Stomach smooth muscle (tissue), 2 donors: Measurements from ENCODE around the gene TRA2B.

Source experiments
- H3K27ac ChIP-seq: one replicate; pipeline ENCODE4 v1.7.0; 2013; ENCODE audit warnings: mild to moderate bottlenecking, low read length, inconsistent platforms
- H3K27me3 ChIP-seq, 2 donors: one replicate each; pipeline ENCODE4 v1.7.0; 2013; ENCODE audit warnings: low read length in 2 of 2; ENCODE audit not compliant: insufficient read depth in 2 of 2, control insufficient read depth in 1 of 2
- H3K36me3 ChIP-seq, 2 donors: one replicate each; pipeline ENCODE4 v1.7.0; 2013; ENCODE audit warnings: low read length in 2 of 2; ENCODE audit not compliant: control insufficient read depth in 2 of 2, insufficient read depth in 2 of 2
- H3K4me1 ChIP-seq: one replicate; pipeline ENCODE4 v1.7.0; 2013; ENCODE audit warnings: low read length; ENCODE audit not compliant: control insufficient read depth, insufficient read depth
- H3K4me3 ChIP-seq, 2 donors: one replicate each; pipeline ENCODE4 v1.7.0; 2013; ENCODE audit warnings: low read length in 2 of 2
- H3K9ac ChIP-seq, 2 donors: one replicate each; pipeline ENCODE4 v1.7.0; 2013; ENCODE audit warnings: low read length in 2 of 2, mild to moderate bottlenecking in 1 of 2
- H3K9me3 ChIP-seq, 2 donors: one replicate each; pipeline ENCODE4 v1.7.0; 2013; ENCODE audit warnings: low read length in 2 of 2; ENCODE audit not compliant: control insufficient read depth in 2 of 2
- donor health status: healthy.
- donor health status: Pancreatic carcinoma.

Gene TRA2B

DNA sequence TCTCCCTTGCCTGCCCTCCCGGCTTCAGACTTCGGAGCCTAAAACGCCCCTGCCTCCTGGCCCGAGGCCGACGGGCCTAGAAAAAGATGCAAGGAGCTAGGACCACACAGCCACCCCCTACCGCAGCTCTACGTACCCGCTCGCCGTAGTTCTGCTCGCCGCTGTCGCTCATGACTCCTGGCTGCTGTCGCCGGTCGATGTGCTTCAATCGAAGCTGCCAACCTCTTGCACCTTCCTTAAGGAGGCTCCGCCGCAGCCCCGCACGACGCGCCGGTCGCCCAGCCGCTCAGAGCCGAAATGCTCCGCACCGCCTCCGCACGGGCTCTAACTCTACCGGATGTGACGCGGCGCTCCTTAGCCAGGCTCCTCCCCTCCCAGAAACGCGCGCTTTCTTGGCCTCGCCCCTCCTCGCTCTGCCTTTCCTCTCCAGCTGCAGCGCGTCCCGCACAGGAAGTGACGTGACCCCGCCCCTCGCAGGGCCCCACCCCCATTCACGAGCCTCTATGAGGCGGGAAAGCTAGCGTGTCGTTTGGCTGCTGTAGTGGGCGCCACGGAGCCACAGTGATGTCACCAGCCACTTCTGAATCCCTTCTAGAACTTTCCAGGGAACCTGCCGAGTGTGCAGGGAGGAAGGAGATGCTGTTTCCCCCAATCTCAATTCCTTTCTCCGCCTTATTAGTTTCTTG is at the start of gene TRA2B:
Gene TRA2B, minus strand, starts transcription at position 326 of the 686 bp plus-strand sequence. Its CDS starts 154 bp downstream, at position 172.
- peak within 1 kb of the TSS; percentile 100 for H3K27ac ChIP-seq
- H3K9ac ChIP-seq, result peak within 1 kb of the TSS; percentile 100
- peak within 1 kb of the TSS; percentile 88 to 100 for H3K4me3 ChIP-seq
- peaks cover 5% of the 10 kb centered on the region for H3K4me1 ChIP-seq
- H3K27me3 ChIP-seq, result no peaks in the 10 kb centered on the region
- H3K9me3 ChIP-seq, result no peaks in the 10 kb centered on the region
- H3K36me3 ChIP-seq, result no peaks in the 10 kb centered on the region

DNA sequence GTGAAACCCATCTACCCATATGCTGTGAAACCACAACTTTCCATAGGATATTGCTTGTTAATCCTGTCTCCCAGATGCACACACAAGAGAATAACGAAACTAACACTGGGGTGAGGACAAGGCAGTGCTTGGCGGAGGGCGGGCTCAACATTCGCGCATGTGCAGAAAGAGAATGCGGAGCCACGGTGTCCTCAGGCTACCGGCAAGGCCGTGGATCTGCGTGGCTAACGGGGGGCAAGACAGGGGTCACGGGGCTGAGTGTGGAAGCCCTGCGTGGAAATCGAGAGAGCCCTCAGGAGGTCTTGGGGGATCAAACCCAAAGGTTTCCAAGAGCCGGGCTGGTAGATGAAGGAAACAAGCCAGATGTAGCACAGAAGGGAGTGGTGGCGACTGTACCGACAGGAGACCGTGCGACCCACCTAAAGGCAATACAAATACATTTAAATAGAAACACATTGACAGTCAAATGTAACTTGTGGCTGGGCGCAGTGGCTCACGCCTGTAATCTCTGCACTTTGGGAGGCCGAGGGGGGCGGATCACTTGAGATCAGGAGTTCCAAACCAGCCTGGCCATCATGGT is 48.5 kb upstream of the TRA2B start:
- Histone ChIP-seq H3K27ac (no peak overlapping the region), H3K4me3 (no peak overlapping the region)

DNA sequence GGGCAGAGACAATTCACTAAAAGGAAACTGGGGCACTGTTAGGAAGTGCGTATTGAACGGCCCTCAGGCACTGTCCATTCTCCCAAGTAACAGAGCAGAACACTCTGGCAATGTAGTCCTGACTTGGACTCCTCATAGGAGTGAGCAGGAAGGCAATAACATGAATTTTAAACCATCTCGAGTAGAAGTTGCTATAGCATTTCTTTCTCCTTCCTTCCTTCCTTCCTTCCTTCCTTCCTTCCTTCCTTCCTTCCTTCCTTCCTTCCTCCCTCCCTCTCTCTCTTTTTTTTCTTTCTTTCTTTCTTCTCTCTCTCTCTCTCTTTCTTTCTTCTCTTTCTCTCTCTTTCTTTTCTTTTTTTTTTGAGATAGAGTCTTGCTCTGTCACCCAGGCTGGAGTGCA is 46.4 kb upstream of the TRA2B start:
- Histone ChIP-seq H3K4me1 (no peaks in the 10 kb centered on the region), H3K9me3 (no peaks in the 10 kb centered on the region), H3K9ac (no peak overlapping the region), H3K27me3 (peaks cover 3 to 5% of the 10 kb centered on the region in 2 donors), H3K27ac (no peak overlapping the region), H3K36me3 (no peaks in the 10 kb centered on the region), H3K4me3 (no peak overlapping the region)

More for the DNA sequence above, 48.5 kb upstream of the TRA2B start:
- Histone ChIP-seq H3K9ac (no peak overlapping the region), H3K9me3 (no peaks in the 10 kb centered on the region), H3K4me1 (no peaks in the 10 kb centered on the region), H3K27me3 (peaks cover 3 to 5% of the 10 kb centered on the region in 2 donors), H3K36me3 (no peaks in the 10 kb centered on the region)

DNA sequence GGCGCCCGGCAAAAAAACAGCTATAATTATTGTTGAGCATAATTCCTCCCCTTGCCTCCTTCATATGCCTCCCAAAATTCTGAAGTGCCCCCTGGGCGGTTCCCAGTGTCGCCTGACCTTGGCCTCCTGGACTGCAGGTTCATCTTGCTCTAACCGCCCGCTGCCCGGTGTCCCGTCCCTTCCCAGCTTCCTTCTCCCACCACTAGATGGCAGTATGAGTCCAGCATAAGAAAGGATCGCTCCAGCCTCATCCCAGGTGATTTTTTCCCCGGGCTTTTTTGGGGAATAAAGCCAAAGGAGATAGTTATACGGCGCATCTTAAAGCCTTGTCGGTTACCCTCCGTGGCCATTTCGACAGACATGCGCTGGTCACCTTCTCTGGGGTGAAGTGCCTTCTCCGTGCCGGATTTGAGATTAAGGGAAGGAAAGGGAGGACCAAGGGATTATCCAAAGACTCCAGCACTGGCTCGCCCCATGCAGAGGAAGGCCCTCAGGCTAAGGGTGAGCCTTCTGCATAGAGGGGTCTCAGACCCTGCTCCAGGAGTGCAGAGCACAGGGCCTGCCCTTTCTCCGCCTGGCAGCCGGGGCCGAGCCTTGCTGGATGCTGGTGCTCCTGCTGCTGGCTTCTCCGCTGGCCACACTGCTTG is 45.8 kb upstream of the TRA2B start:
- H3K4me1 ChIP-seq, result no peaks in the 10 kb centered on the region
- H3K27me3 ChIP-seq, result peaks cover 3 to 5% of the 10 kb centered on the region in 2 donors
- no peak overlapping the region for H3K9ac ChIP-seq
- H3K4me3 ChIP-seq, result peak overlapping the region in 1 of 2 donors; percentile 47
- no peaks in the 10 kb centered on the region for H3K36me3 ChIP-seq
- no peak overlapping the region for H3K27ac ChIP-seq
- no peaks in the 10 kb centered on the region for H3K9me3 ChIP-seq

DNA sequence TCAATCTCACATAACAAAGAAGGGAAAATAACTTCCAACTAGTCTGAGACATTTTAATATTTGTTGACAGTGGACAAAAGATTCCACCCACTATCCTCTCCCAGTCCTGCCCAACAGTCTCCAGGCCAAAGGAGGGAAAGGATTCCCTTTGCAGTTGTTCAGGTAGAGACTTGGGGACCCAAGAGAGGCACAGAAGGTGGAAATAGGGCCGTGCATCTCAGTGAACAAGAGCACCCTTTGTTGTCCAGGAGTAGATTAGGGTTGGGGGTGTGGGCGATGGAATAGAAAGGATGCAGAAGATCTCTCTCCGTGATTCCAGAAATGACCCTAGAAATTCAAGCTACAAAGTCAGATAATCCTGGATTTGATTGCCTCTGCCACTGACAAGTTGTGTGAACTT is 44.8 kb upstream of the TRA2B start:
- Histone ChIP-seq H3K4me1 (no peaks in the 10 kb centered on the region), H3K27ac (no peak overlapping the region), H3K36me3 (no peaks in the 10 kb centered on the region)

DNA sequence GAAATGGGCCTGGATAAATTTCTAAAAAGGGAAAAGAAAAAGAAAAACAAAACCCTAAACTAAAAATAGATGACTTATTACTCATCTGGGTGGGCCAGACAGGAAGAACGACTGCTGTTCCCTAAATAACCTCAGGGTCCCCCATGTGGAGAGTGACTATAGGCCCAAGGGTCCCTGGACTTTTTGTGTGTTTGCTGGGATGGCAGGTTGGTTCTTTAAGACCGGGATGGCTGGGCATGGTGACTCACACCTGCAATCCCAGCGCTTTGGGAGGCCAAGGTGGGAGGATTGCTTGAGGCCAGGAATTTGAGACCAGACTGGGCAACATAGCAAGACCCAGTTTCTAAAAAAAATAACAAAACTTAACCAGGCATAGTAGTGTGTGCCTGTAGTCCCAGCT is 43.8 kb upstream of the TRA2B start:
- Histone ChIP-seq H3K27me3 (peaks cover 3 to 5% of the 10 kb centered on the region in 2 donors), H3K4me1 (no peaks in the 10 kb centered on the region), H3K4me3 (no peak overlapping the region), H3K9ac (no peak overlapping the region), H3K36me3 (no peaks in the 10 kb centered on the region), H3K9me3 (no peaks in the 10 kb centered on the region), H3K27ac (no peak overlapping the region)

More for the DNA sequence above, 44.8 kb upstream of the TRA2B start:
- Histone ChIP-seq H3K9ac (no peak overlapping the region), H3K4me3 (no peak overlapping the region), H3K27me3 (peaks cover 3 to 5% of the 10 kb centered on the region in 2 donors), H3K9me3 (no peaks in the 10 kb centered on the region)

DNA sequence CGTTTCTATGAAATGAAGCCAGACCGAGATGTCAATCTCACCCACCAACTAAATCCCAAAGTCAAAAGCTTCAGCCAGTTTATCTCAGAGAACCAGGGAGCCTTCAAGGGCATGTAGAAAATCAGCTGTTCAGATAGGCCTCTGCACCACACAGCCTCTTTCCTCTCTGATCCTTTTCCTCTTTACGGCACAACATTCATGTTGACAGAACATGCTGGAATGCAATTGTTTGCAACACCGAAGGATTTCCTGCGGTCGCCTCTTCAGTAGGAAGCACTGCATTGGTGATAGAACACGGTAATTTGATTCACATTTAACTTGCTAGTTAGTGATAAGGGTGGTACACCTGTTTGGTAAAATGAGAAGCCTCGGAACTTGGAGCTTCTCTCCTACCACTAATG is 41.9 kb upstream of the TRA2B start:
- Histone ChIP-seq H3K9ac (no peak overlapping the region), H3K4me3 (no peak overlapping the region), H3K36me3 (no peaks in the 10 kb centered on the region), H3K27me3 (peaks cover 3 to 5% of the 10 kb centered on the region in 2 donors), H3K4me1 (no peaks in the 10 kb centered on the region), H3K9me3 (no peaks in the 10 kb centered on the region), H3K27ac (no peak overlapping the region)

DNA sequence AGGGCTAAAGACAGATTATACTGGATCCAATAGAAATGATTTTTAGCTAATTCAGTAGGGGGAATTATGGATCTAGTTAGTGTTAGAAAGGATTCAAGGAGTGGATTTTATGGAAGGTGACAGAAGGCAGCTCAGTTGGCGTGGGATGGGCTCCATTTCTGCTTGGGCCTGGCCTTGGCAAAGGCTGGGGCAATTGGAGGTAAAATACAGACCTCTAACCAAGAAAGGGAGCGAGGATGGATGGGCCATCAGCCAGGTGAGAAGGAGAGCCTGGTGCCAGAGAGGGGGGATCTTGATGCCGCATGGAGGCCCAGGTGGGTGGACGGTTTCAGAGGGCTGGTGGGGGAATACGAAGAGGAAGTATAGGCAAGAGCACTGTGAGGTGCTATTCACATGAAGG is 40.7 kb upstream of the TRA2B start:
- Histone ChIP-seq H3K9ac (no peak overlapping the region), H3K9me3 (no peaks in the 10 kb centered on the region), H3K27me3 (peaks cover 0 to 3% of the 10 kb centered on the region in 2 donors), H3K4me1 (no peaks in the 10 kb centered on the region), H3K4me3 (no peak overlapping the region), H3K36me3 (no peaks in the 10 kb centered on the region), H3K27ac (no peak overlapping the region)

DNA sequence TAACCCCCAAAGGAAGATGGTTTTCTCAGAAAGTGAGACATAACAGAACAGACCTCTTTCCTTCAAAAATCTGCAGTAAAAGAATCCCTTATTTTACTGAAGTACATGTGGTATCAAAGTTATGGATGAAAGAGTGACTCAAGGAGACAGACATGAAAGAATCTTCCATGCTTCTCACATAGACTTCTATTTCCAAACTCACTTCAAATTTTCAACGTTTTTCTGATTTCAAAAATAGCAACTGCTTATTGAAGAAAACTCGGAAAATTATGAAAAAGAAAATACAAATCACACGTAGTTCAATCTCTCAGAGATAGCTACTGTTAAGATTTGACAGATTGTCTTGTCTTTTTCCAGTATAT is 39.8 kb upstream of the TRA2B start:
- H3K4me1 ChIP-seq, result no peaks in the 10 kb centered on the region

DNA sequence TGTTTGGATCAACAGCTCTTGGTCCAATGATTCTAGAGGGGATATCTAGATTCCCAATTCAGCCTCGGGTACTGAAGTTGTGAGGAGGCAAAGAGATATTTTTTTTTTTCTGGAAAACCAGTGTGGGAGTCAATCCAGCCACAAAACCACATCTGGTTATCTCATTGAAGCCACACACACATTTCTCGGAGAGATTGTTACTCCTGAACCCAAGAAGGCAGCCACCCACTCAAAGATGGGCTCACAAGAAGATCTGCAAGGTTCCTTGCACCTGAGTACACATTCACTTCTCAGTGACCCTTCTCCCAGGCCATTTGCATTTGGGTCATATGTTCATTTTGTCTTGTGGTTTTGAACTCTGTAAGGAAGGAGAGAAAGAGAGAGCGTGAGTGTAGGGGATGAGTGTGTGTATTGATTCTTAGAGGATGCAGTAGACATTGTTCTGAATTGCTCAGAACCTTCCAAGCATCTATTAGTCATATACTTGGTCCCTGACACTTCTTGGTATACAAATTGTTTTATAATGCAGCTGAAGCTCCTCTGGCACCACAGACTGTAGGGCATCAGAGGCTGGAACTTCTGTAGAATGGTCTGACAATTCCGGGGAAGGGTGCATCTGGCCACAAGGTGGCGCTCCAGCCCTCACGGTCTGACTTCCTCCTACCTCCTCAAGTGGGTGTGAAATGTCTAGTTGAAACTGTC is 39.3 kb upstream of the TRA2B start:
- Histone ChIP-seq H3K4me3 (no peak overlapping the region), H3K4me1 (no peaks in the 10 kb centered on the region), H3K9me3 (no peaks in the 10 kb centered on the region), H3K27ac (no peak overlapping the region), H3K36me3 (no peaks in the 10 kb centered on the region), H3K27me3 (no peaks in the 10 kb centered on the region), H3K9ac (no peak overlapping the region)

More for the DNA sequence above, 39.8 kb upstream of the TRA2B start:
- Histone ChIP-seq H3K27me3 (no peaks in the 10 kb centered on the region), H3K4me3 (no peak overlapping the region), H3K9ac (no peak overlapping the region), H3K27ac (no peak overlapping the region), H3K36me3 (no peaks in the 10 kb centered on the region), H3K9me3 (no peaks in the 10 kb centered on the region)
